ENCODE measurements around the gene PIKFYVE. TPM values are rescaled to one million over a fixed set of nuclear protein-coding genes. Genes with fewer than 3 reads are reported as not detected.
"Not testable (repeated sequence)": the region's sequence is repeated elsewhere in the genome, so short reads cannot be mapped to it uniquely, and the experiment has no call there.

Gene PIKFYVE
- total and polyA plus RNA-seq, 2 donors (not counting 1 experiment from before 2014, with no cell fraction given): 20.3 to 80.9 TPM

GRCh38 chr2:208375491-208376068, 109.5 kb downstream of the PIKFYVE start:
- no peaks in the 10 kb centered on the region for H3K4me1 Mint-ChIP-seq
- no peak overlapping the region for H2AFZ ChIP-seq (ENCODE audit: insufficient read depth, low read depth, low read length, poor library complexity, severe bottlenecking)
- CTCF ChIA-PET: interaction anchor here (1.5 kb wide), 1 partner anchor 11 kb away, joined by 4 read pairs; no protein-coding TSS in a partner anchor

GRCh38 chr2:208377344-208377860, 111.3 kb downstream of the PIKFYVE start:
- H3K27ac ChIP-seq (ENCODE audit: low read length in 2 of 2); H4K20me1 ChIP-seq (ENCODE audit: control insufficient read depth, insufficient read depth, low read length, poor library complexity, severe bottlenecking); H3K9me3 ChIP-seq (ENCODE audit: control extremely low read depth in 1 of 3, control insufficient read depth in 2 of 3, insufficient read depth in 1 of 3, low read length in 2 of 3); H3K9ac ChIP-seq (ENCODE audit: low read length); H3K9me3 Mint-ChIP-seq (ENCODE audit: insufficient read depth); DNase-seq; intact Hi-C loops (cut with micrococcal nuclease); H3K4me1 ChIP-seq (ENCODE audit: control insufficient read depth in 2 of 2, insufficient read depth in 2 of 2, low read length in 2 of 2); H3K27me3 ChIP-seq (replicated peaks in 1 of 4; ENCODE audit: control extremely low read depth in 1 of 4, control insufficient read depth in 3 of 4, insufficient read depth in 4 of 4, low read length in 3 of 4); H3K4me1 Mint-ChIP-seq; H3K79me2 ChIP-seq (ENCODE audit: control insufficient read depth, insufficient read depth, low read length); H2AFZ ChIP-seq (ENCODE audit: insufficient read depth, low read depth, low read length, poor library complexity, severe bottlenecking); ATAC-seq (ENCODE audit: low read depth); H3K4me2 ChIP-seq (replicated peaks; ENCODE audit: low read depth, low read length, poor library complexity, severe bottlenecking); CTCF ChIA-PET; H3K4me3 Mint-ChIP-seq; POLR2A ChIA-PET; H3K36me3 ChIP-seq (replicated peaks in 1 of 2; ENCODE audit: control extremely low read depth in 1 of 2, control insufficient read depth in 1 of 2, extremely low read depth in 1 of 2, insufficient read depth in 2 of 2, low read length in 1 of 2); H3K4me3 ChIP-seq (ENCODE audit: control extremely low read depth in 1 of 5, extremely low read depth in 1 of 5, insufficient read depth in 1 of 5, low read depth in 2 of 5, low read length in 4 of 5); H3K27ac Mint-ChIP-seq: not testable (repeated sequence)
- peaks cover 27% of the 10 kb centered on the region for H3K27me3 Mint-ChIP-seq
- 81% methylated on average over 8 of the region's 40 CpGs for WGBS (ENCODE audit: insufficient coverage)

More at GRCh38 chr2:208375491-208376068, 109.5 kb downstream of the PIKFYVE start:
- H3K36me3 ChIP-seq (replicated peaks in 1 of 2; ENCODE audit: control extremely low read depth in 1 of 2, control insufficient read depth in 1 of 2, extremely low read depth in 1 of 2, insufficient read depth in 2 of 2, low read length in 1 of 2): no peaks in the 10 kb centered on the region
- no peak overlapping the region for H3K9ac ChIP-seq (ENCODE audit: low read length)
- Mint-ChIP-seq H3K4me3 (no peak overlapping the region), H3K27me3 (peaks cover 22% of the 10 kb centered on the region), H3K9me3 (ENCODE audit: insufficient read depth) (no peaks in the 10 kb centered on the region), H3K27ac (no peak overlapping the region)
- intact Hi-C loops (cut with micrococcal nuclease): no loop called here
- no peaks in the 10 kb centered on the region for H4K20me1 ChIP-seq (ENCODE audit: control insufficient read depth, insufficient read depth, low read length, poor library complexity, severe bottlenecking)
- H3K4me3 ChIP-seq (ENCODE audit: control extremely low read depth in 1 of 5, extremely low read depth in 1 of 5, insufficient read depth in 1 of 5, low read depth in 2 of 5, low read length in 4 of 5): no peak overlapping the region
- no peaks in the 10 kb centered on the region for H3K27me3 ChIP-seq (replicated peaks in 1 of 4; ENCODE audit: control extremely low read depth in 1 of 4, control insufficient read depth in 3 of 4, insufficient read depth in 4 of 4, low read length in 3 of 4)
- no peak overlapping the region for H3K27ac ChIP-seq (ENCODE audit: low read length in 2 of 2)
- TF ChIP-seq EZH2 (IDR thresholded peaks at IDR 0.05; ENCODE audit: borderline replicate concordance, insufficient read depth, low read depth, low read length, poor library complexity, severe bottlenecking) (no peak), CTCF (IDR thresholded peaks at IDR 0.05) (no peak)
- H3K79me2 ChIP-seq (ENCODE audit: control insufficient read depth, insufficient read depth, low read length): no peaks in the 10 kb centered on the region
- no peak overlapping the region for H3K4me2 ChIP-seq (replicated peaks; ENCODE audit: low read depth, low read length, poor library complexity, severe bottlenecking)
- ATAC-seq (ENCODE audit: low read depth) (no peak), DNase-seq (no peak)
- no peaks in the 10 kb centered on the region for H3K4me1 ChIP-seq (ENCODE audit: control insufficient read depth in 2 of 2, insufficient read depth in 2 of 2, low read length in 2 of 2)
- POLR2A ChIA-PET: no interaction called here
- no peaks in the 10 kb centered on the region for H3K9me3 ChIP-seq (ENCODE audit: control extremely low read depth in 1 of 3, control insufficient read depth in 2 of 3, insufficient read depth in 1 of 3, low read length in 2 of 3)
- no CpG with 5 or more reads among the region's 1 CpG for WGBS (ENCODE audit: insufficient coverage)
